HCT116 (cell line): Measurements from ENCODE around the gene LINC00237. TPM values are rescaled to one million over a fixed set of nuclear protein-coding genes. Genes with fewer than 3 reads are reported as not detected.

ENCODE experiments used
- ATAC-seq: fragments of 200-7000 bp; cut with Tn5 transposase; 2 replicates; pipeline ENCODE4 v1.9.1; 2020; ENCODE audit warnings: mild to moderate bottlenecking, moderate library complexity
- BruUV-seq: library from RNA; stranded (reverse); fragments of 400-500 nt; replicated peaks from 2 replicates; lab custom pipeline; 2021; lab: Mats Ljungman, UMichigan
- CTCF ChIA-PET: fragments of 300-600 bp; sonication (Branson Sonifier 250); formaldehyde crosslinking; loops from one replicate; lab custom pipeline; 2021; ENCODE audit warnings: antibody characterized with exemption; lab: Charles Lee
- POLR2A ChIA-PET: fragments of 300-600, 350-600 bp; sonication (Branson Sonifier 250); formaldehyde crosslinking; loops from one replicate; lab custom pipeline; 2021; ENCODE audit warnings: antibody characterized with exemption; lab: Charles Lee
- RAD21 ChIA-PET, 2 experiments: fragments of 300-600 bp; sonication (Branson Sonifier 250); formaldehyde crosslinking; loops; one replicate each; lab custom pipeline; 2023; ENCODE audit warnings: low total read pairs in 2 of 2; ENCODE audit not compliant: uncharacterized antibody in 2 of 2, unreplicated experiment in 2 of 2, low non-redundant PET in 1 of 2; lab: Charles Lee
- DNase-seq: peaks from one replicate; pipeline ENCODE4 v3.0.0-alpha.2; 2010; ENCODE audit warnings: low read depth, low spot score
- H2AFZ ChIP-seq: fragments of 200-600 bp; shearing (Covaris generic), sonication (generic); 2 replicates; pipeline ENCODE4 v1.6.1; 2017; ENCODE audit warnings: low read depth, mixed run types, mixed read lengths, antibody characterized with exemption, low read length; ENCODE audit not compliant: poor library complexity, severe bottlenecking
- H3K27ac ChIP-seq: 2 replicates; pipeline ENCODE4 v1.5.1; 2012; ENCODE audit warnings: low read depth, low read length
- H3K27me3 ChIP-seq: fragments of 200-600 bp; sonication (generic); 2 replicates; pipeline ENCODE4 v1.6.1; 2016; ENCODE audit warnings: mixed run types, low read length, mixed read lengths; ENCODE audit not compliant: insufficient read depth
- H3K36me3 ChIP-seq, 2 experiments: fragments of 200-500 bp in 1 of 2; fragments of 200-600 bp in 1 of 2; sonication (Bioruptor generic) in 1 of 2; sonication (generic) in 1 of 2; 2 replicates each; pipeline versions ENCODE4 v1.5.1 to v1.6.1; 2014 to 2016; ENCODE audit warnings: low read length in 2 of 2, inconsistent platforms in 1 of 2, mixed read lengths in 1 of 2, mixed run types in 1 of 2; ENCODE audit not compliant: insufficient read depth in 2 of 2, control insufficient read depth in 1 of 2
- H3K4me1 ChIP-seq, 2 experiments: fragments of 200-600 bp in 1 of 2; sonication (generic) in 1 of 2; 2 replicates each; pipeline versions ENCODE4 v1.5.1 to v1.6.1; 2012 to 2017; ENCODE audit warnings: low read length in 2 of 2, inconsistent platforms in 1 of 2, mild to moderate bottlenecking in 1 of 2, mixed read lengths in 1 of 2, mixed run types in 1 of 2, moderate library complexity in 1 of 2; ENCODE audit not compliant: insufficient read depth in 2 of 2, control insufficient read depth in 1 of 2
- H3K4me2 ChIP-seq: fragments of 200-600 bp; sonication (generic); 2 replicates; pipeline ENCODE4 v1.6.1; 2017; ENCODE audit warnings: mixed run types, low read length, mixed read lengths
- H3K4me3 ChIP-seq, 2 experiments: fragments of 200-600 bp in 1 of 2; sonication (generic) in 1 of 2; replicated peaks in 1 of 2; 2 replicates each; pipeline ENCODE4 v1.5.1; 2011 to 2016; ENCODE audit warnings: low read length in 2 of 2, control low read depth in 1 of 2, low read depth in 1 of 2, mild to moderate bottlenecking in 1 of 2, mixed read lengths in 1 of 2, mixed run types in 1 of 2
- H3K79me2 ChIP-seq: fragments of 200-600 bp; sonication (generic); 2 replicates; pipeline ENCODE4 v1.6.1; 2017; ENCODE audit warnings: mild to moderate bottlenecking, mixed run types, low read length, moderate library complexity, mixed read lengths; ENCODE audit not compliant: insufficient read depth
- H3K9ac ChIP-seq: fragments of 200-600 bp; sonication (generic); 2 replicates; pipeline ENCODE4 v1.6.1; 2016; ENCODE audit warnings: low read length, mixed read lengths
- H3K9me2 ChIP-seq: fragments of 200-600 bp; sonication (generic), shearing (Covaris generic); 2 replicates; pipeline ENCODE4 v1.6.1; 2017; ENCODE audit warnings: mixed run types, mild to moderate bottlenecking, moderate library complexity; ENCODE audit not compliant: insufficient read depth
- H3K9me3 ChIP-seq, 2 experiments: fragments of 200-500 bp in 1 of 2; fragments of 200-600 bp in 1 of 2; sonication (Bioruptor generic) in 1 of 2; sonication (generic) in 1 of 2; 2 replicates each; pipeline ENCODE4 v1.6.1; 2014 to 2017; ENCODE audit warnings: low read length in 2 of 2, mixed read lengths in 2 of 2, inconsistent platforms in 1 of 2, low read depth in 1 of 2, mild to moderate bottlenecking in 1 of 2, mixed run types in 1 of 2, moderate library complexity in 1 of 2; ENCODE audit not compliant: control insufficient read depth in 1 of 2, insufficient read depth in 1 of 2
- H4K20me1 ChIP-seq: fragments of 200-600 bp; sonication (generic), shearing (Covaris generic); 2 replicates; pipeline ENCODE4 v1.6.1; 2017; ENCODE audit warnings: mixed run types, mild to moderate bottlenecking, moderate library complexity; ENCODE audit not compliant: insufficient read depth
- CBX3 ChIP-seq: IDR thresholded peaks from 2 replicates; pipeline ENCODE4 v1.6.1; 2012; ENCODE audit warnings: low read depth
- EGR1 ChIP-seq: IDR thresholded peaks from 2 replicates; pipeline ENCODE4 v1.6.1; 2012; ENCODE audit warnings: low read depth
- EZH2 ChIP-seq: fragments of 200-600 bp; sonication (generic); IDR thresholded peaks from 2 replicates; pipeline ENCODE4 v1.6.1; 2017; ENCODE audit warnings: antibody characterized with exemption, mixed run types
- POLR2AphosphoS5 ChIP-seq: IDR thresholded peaks from 2 replicates; pipeline ENCODE4 v1.6.1; 2011; ENCODE audit warnings: mild to moderate bottlenecking, low read depth, low read length, moderate library complexity
- SIN3A ChIP-seq: IDR thresholded peaks from 2 replicates; pipeline ENCODE4 v1.6.1; 2012; ENCODE audit warnings: low read depth
- YY1 ChIP-seq: IDR thresholded peaks from 2 replicates; pipeline ENCODE4 v1.6.1; 2011; ENCODE audit warnings: low read length, low read depth, moderate library complexity, mild to moderate bottlenecking; ENCODE audit not compliant: insufficient replicate concordance; ENCODE audit errors: extremely low read depth
- ZFX ChIP-seq: fragments of 450-650 bp; IDR thresholded peaks from 2 replicates; pipeline ENCODE4 v1.6.1; 2017
- ZNF274 ChIP-seq: fragments of 200-500 bp; sonication (Bioruptor generic); IDR thresholded peaks from 2 replicates; pipeline ENCODE4 v1.6.1; 2014; ENCODE audit warnings: mild to moderate bottlenecking, low read depth, low read length, inconsistent platforms
- intact Hi-C: fragments of 100-400 bp; cut with micrococcal nuclease; formaldehyde crosslinking; loops from 2 replicates; pipeline ENCODE4 v1.10.0; 2022
- total RNA-seq: library from RNA; stranded (reverse); gene quantifications from one replicate; pipeline ENCODE4 v1.2.1, GENCODE V29; 2021; ENCODE audit not compliant: unreplicated experiment
- TF ChIP-seq, protein P1 (sequence below): IDR thresholded peaks from 2 replicates; pipeline ENCODE4 v1.6.1; 2012
- TF ChIP-seq, protein P2 (sequence below): IDR thresholded peaks from 2 replicates; pipeline ENCODE4 v1.6.1; 2012; ENCODE audit warnings: low read depth
- TF ChIP-seq, protein P3 (sequence below): IDR thresholded peaks from 2 replicates; pipeline ENCODE4 v1.6.1; 2012

LINC00237 gene
- total RNA-seq, 1 experiment from 2014 or later: not detected

DNA sequence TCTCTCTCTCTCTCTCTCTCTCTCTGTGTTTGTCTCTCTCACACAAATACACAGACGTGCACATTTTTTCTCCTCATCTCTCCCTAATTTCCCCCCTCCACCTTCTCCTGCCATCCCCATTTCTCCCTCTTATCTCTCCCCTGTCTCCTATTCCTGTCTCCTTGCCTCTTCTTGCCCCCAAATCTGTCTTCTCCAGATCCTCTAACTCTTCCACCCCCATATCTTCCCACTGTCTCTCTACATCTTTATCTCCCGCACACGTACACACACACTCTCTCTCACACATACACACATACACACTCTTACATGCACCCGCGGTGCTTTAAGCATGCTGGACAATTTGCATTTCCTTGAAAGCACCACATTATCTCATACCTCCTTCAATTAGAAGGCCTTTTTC, 35.7 kb upstream of the LINC00237 start:
- Histone ChIP-seq H3K27me3 (no peaks in the 10 kb centered on the region), H3K36me3 (0 out of 4 replicates have a peak, but pooled peaks cover 0 to 3% of the 10 kb centered on the region in 2 experiments), H2AFZ (no peak overlapping the region), H3K4me1 (no peaks in the 10 kb centered on the region), H3K4me3 (no peak overlapping the region), H3K9me3 (no peaks in the 10 kb centered on the region), H3K79me2 (no peaks in the 10 kb centered on the region), H3K9me2 (no peaks in the 10 kb centered on the region), H4K20me1 (no peaks in the 10 kb centered on the region), H3K9ac (no peak overlapping the region), H3K27ac (no peak overlapping the region), H3K4me2 (no peak overlapping the region)
- ChIA-PET CTCF (no interaction called here), RAD21 (no interaction called here), POLR2A (no interaction called here)
- BruUV-seq: no TSS peak
- intact Hi-C loops: no loop called here
- ATAC-seq (no peak), DNase-seq (no peak)
- TF ChIP-seq YY1: no peak
- TF ChIP-seq, protein P1, sequence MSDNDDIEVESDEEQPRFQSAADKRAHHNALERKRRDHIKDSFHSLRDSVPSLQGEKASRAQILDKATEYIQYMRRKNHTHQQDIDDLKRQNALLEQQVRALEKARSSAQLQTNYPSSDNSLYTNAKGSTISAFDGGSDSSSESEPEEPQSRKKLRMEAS: no peak
- no peak for TF ChIP-seq ZNF274
- no peak for TF ChIP-seq SIN3A
- TF ChIP-seq, protein P2, sequence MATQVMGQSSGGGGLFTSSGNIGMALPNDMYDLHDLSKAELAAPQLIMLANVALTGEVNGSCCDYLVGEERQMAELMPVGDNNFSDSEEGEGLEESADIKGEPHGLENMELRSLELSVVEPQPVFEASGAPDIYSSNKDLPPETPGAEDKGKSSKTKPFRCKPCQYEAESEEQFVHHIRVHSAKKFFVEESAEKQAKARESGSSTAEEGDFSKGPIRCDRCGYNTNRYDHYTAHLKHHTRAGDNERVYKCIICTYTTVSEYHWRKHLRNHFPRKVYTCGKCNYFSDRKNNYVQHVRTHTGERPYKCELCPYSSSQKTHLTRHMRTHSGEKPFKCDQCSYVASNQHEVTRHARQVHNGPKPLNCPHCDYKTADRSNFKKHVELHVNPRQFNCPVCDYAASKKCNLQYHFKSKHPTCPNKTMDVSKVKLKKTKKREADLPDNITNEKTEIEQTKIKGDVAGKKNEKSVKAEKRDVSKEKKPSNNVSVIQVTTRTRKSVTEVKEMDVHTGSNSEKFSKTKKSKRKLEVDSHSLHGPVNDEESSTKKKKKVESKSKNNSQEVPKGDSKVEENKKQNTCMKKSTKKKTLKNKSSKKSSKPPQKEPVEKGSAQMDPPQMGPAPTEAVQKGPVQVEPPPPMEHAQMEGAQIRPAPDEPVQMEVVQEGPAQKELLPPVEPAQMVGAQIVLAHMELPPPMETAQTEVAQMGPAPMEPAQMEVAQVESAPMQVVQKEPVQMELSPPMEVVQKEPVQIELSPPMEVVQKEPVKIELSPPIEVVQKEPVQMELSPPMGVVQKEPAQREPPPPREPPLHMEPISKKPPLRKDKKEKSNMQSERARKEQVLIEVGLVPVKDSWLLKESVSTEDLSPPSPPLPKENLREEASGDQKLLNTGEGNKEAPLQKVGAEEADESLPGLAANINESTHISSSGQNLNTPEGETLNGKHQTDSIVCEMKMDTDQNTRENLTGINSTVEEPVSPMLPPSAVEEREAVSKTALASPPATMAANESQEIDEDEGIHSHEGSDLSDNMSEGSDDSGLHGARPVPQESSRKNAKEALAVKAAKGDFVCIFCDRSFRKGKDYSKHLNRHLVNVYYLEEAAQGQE: no peak
- TF ChIP-seq, protein P3, sequence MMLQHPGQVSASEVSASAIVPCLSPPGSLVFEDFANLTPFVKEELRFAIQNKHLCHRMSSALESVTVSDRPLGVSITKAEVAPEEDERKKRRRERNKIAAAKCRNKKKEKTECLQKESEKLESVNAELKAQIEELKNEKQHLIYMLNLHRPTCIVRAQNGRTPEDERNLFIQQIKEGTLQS: no peak
- TF ChIP-seq ZFX: no peak
- no peak for TF ChIP-seq POLR2AphosphoS5
- TF ChIP-seq EZH2: no peak
- no peak for TF ChIP-seq EGR1
- TF ChIP-seq CBX3: no peak
